ENCODE data around the gene SLC1A3. TPM values are rescaled to one million over a fixed set of nuclear protein-coding genes. Genes with fewer than 3 reads are reported as not detected.
A peak's percentile ranks its signal among the peaks of the same experiment; 100 is the strongest.

The SLC1A3 gene
- total RNA-seq, 2 experiments from 2014 or later: 0.42 to 0.85 TPM

DNA sequence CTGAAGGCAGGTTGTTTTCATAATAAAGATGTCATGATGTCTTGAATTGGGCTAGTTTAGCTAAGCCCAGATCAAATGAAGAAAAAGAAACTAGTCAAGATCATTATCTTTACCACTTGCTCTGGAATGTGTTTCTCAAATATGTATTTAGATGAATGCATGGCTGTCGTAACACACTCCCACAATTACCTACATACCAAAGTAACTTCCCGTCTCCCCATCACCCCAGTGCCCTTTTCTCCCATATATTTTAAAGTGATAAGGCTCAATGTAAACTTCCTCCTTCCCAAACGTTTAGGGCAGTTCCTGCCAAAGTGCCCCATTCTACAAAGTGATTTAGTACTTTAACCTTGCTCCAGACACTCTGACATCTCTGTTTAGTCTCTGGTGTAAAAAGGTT is 61.4 kb downstream of the SLC1A3 start:
- Mint-ChIP-seq H3K4me3 (no peak overlapping the region), H3K27me3 (peaks cover 5% of the 10 kb centered on the region), H3K36me3 (no peaks in the 10 kb centered on the region), H3K4me1 (no peaks in the 10 kb centered on the region), H3K9me3 (no peaks in the 10 kb centered on the region), H3K27ac (no peak overlapping the region)
- no peak for DNase-seq

DNA sequence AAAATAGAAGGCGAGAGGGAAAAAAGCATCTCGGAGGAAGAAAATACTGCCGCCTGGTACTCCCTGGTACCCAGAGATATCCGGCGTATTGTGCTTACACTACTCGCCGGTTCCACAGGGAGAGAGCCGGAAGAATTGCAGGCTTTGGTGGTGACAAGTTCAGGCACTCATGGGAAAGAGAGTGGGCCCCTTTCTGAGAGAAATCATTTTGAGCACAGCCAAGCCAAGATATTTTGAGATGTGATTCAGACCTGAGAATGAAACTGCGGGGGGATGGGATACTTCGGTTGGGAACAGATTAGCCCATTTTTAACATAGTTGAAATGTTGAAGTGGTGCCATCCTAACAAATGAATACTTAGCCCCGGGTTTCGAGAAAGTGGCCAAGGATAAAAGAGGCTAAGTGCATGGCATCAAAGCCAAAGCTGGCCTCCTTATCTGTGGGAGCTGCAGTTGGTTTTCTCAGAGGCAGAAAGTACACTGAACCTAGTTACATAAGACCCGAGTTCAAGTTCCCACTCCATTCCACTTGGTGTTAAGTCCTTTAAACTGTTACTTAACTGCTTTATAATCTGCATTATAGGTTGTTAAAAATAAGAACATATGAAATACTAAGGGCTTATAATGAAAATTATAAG is 62.7 kb downstream of the SLC1A3 start:
- Mint-ChIP-seq H3K27me3 (peaks cover 5% of the 10 kb centered on the region), H3K4me1 (no peaks in the 10 kb centered on the region), H3K27ac (no peak overlapping the region), H3K36me3 (no peaks in the 10 kb centered on the region), H3K9me3 (no peaks in the 10 kb centered on the region), H3K4me3 (no peak overlapping the region)
- no peak for DNase-seq

DNA sequence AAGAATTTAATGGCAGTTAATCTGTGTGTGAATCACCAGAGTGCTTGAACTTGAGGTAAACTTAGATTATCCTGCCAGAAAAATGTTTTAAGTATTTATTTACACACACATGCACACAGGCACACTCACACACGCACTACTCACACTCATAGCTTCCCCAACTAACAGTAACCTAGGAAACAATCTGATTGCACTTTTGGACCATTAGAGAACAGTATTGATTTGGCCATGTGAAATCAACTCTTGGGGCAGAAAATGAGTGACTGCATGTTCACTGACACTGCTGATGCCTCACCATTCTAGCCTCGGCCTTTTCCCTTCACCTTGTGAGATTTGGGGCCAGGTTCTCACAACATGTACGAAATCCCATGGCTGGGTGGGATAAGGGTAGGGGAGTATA is 64.1 kb downstream of the SLC1A3 start:
- Mint-ChIP-seq H3K4me1 (no peaks in the 10 kb centered on the region), H3K27me3 (no peaks in the 10 kb centered on the region), H3K36me3 (no peaks in the 10 kb centered on the region), H3K27ac (no peak overlapping the region), H3K9me3 (no peaks in the 10 kb centered on the region), H3K4me3 (no peak overlapping the region)
- DNase-seq: no peak

DNA sequence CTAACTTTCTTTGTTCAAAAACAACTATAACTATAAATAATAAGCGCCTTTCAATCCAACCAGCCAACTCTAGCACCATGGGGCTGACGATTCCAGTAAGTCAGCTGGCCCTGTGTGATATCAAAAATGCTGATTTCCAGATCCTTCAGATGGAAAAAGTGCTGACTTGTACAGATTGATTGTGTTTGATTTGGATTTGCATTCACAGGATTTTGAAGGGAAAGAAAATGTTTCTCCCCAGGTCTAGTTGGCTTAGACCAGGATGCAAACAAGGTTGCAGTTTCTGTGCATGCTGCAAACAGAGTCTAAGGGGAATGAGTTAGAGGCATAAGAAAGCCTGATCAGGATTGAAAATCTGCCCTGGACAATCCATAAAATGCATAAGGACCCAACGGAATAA is 68.9 kb downstream of the SLC1A3 start:
- Mint-ChIP-seq H3K27me3 (no peaks in the 10 kb centered on the region), H3K27ac (no peak overlapping the region)

DNA sequence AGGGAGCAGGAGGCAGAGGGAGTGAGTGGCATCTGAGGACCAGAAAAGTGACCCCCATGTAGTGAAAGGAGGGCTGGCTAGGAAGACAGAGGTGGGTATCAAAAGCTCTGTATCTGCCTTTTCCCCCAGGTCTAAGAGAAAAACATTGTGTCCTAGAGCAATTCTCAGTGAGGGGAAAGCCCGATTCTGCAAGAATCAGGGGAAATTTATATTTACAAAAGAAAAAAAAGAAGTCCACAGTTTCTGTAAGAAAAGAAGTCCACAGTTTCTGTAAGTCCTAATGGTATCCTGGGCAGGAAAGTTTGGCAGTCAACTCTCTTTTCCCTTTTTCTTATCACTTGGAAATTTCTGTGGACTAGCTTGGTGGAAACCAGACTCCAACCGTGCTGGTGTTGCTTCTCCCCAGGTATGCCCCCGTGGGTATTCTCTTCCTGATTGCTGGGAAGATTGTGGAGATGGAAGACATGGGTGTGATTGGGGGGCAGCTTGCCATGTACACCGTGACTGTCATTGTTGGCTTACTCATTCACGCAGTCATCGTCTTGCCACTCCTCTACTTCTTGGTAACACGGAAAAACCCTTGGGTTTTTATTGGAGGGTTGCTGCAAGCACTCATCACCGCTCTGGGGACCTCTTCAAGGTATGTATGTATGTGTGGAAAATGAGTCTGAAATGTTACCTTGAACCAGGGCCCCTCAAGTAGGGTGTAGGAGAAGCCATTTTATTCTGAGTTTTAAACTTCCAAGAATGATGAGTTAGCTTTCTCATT is 73.0 kb downstream of the SLC1A3 start:
- H3K36me3 Mint-ChIP-seq: no peaks in the 10 kb centered on the region
- no peaks in the 10 kb centered on the region for H3K9me3 Mint-ChIP-seq
- DNase-seq: no peak
- H3K4me1 Mint-ChIP-seq: no peaks in the 10 kb centered on the region
- no peak overlapping the region for H3K4me3 Mint-ChIP-seq
- no peak overlapping the region for H3K27ac Mint-ChIP-seq
- H3K27me3 Mint-ChIP-seq: no peaks in the 10 kb centered on the region

More for the DNA sequence above, 68.9 kb downstream of the SLC1A3 start:
- no peak for DNase-seq
- no peaks in the 10 kb centered on the region for H3K36me3 Mint-ChIP-seq
- no peak overlapping the region for H3K4me3 Mint-ChIP-seq
- H3K9me3 Mint-ChIP-seq: no peaks in the 10 kb centered on the region
- H3K4me1 Mint-ChIP-seq: no peaks in the 10 kb centered on the region

DNA sequence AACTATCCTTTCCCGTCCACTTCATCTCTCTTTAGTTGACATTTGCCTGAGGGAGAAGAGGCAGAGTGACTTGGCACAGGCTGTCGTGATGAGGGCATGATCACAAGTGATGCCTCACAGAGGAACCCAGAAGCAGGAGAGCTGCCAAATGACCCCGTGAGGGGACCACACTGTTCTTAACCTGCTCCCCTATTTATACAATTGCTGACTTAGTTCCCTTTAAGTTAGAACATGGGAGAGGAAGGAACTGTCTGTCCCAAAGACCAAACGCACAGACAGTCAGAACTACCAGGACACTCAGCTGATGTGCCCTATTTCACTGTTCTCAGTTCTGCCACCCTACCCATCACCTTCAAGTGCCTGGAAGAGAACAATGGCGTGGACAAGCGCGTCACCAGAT is 73.7 kb downstream of the SLC1A3 start:
- Mint-ChIP-seq H3K27me3 (no peaks in the 10 kb centered on the region), H3K36me3 (no peaks in the 10 kb centered on the region), H3K27ac (no peak overlapping the region), H3K9me3 (no peaks in the 10 kb centered on the region), H3K4me1 (no peaks in the 10 kb centered on the region), H3K4me3 (no peak overlapping the region)
- no peak for DNase-seq

DNA sequence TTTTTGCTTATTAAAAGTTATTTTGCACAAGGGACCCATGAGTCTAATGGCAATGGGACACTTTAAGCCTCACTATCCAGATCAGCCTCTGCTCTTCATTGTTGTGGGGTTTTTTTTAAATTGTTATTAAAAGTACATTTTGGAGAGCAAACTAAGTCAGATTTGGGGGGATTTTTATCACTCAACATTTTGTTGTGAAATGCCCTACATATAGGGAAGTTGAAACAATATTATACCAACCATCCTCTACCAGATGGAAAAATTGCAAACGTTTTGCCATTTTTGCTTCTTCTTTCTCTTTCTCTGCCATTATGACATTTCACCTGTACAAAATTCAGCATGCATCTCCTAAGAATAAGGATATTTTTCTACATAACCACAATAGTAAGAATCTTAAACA is 75.3 kb downstream of the SLC1A3 start:
- Mint-ChIP-seq H3K9me3 (no peaks in the 10 kb centered on the region), H3K27ac (no peak overlapping the region)

DNA sequence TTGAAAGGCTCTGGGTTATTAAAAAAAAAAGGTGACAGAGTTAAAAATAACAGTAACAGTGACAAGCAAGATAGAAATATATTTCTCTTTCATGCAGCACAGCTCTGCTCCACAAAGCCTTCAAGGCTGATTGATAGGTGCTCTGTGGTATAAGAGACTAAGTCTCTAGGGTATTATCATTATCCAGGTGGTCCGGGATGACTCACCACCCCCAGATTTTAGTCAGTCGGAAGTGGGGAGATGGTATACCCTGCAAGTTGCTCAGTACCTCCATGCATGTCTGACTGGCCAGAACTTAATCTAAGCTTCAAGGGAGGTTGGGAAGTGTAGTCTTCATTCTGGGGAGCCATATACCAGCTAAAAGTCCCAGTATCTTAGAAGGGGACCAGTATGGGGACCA is 76.1 kb downstream of the SLC1A3 start:
- Mint-ChIP-seq H3K36me3 (no peaks in the 10 kb centered on the region), H3K27me3 (peaks cover 3% of the 10 kb centered on the region), H3K27ac (no peak overlapping the region), H3K4me3 (no peak overlapping the region), H3K4me1 (peaks cover 9% of the 10 kb centered on the region), H3K9me3 (no peaks in the 10 kb centered on the region)
- no peak for DNase-seq

More for the DNA sequence above, 75.3 kb downstream of the SLC1A3 start:
- Mint-ChIP-seq H3K27me3 (peaks cover 3% of the 10 kb centered on the region), H3K4me3 (no peak overlapping the region), H3K36me3 (no peaks in the 10 kb centered on the region), H3K4me1 (peaks cover 8% of the 10 kb centered on the region)
- no peak for DNase-seq

DNA sequence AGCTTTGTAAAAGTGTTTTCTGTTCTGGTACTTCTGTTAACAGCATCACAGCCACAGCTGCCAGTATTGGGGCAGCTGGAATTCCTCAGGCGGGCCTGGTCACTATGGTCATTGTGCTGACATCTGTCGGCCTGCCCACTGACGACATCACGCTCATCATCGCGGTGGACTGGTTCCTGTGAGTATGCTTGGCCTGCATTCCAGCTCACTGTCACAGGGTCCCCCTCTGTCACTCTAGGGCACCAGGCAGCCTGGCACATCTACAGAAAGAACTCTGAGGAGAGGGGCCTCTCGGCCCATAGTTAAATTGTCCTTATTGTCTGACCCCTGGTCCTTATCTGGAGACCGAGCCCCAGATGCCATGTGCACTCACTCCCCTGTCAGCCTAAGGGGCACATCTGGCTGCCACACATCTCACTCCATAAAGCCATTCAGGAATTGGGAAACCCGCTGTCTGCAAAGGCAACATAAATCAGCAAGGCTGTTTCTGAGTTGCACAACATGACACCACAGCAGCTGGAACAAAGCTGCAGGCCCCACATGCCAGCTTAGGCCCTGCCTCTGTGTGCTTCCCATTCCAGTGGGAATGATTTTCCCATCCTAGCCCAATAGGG is 77.5 kb downstream of the SLC1A3 start:
- Mint-ChIP-seq H3K27ac (no peak overlapping the region), H3K4me1 (peaks cover 11% of the 10 kb centered on the region), H3K27me3 (peaks cover 3% of the 10 kb centered on the region), H3K9me3 (no peaks in the 10 kb centered on the region), H3K36me3 (no peaks in the 10 kb centered on the region), H3K4me3 (no peak overlapping the region)
- no peak for DNase-seq

DNA sequence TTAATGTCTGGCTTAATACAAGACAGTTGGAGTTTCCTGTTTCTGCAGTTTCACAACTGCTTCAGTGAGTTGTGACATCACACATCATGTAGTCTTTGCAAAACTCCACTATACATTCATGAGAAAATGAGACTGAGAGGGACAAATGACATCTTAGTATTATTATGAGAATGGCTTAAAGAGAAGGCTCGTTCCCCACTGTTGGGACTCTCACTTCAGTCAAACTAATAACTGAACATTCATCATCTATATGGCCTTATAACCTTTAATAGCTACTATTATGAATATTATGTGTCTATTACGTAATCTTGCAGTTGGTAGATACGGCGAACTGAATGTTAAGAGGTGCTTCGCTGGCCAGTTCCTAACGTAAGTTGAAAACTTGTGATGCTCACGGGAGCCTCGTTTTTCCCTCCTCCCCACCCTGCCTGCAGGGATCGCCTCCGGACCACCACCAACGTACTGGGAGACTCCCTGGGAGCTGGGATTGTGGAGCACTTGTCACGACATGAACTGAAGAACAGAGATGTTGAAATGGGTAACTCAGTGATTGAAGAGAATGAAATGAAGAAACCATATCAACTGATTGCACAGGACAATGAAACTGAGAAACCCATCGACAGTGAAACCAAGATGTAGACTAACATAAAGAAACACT is 79.4 kb downstream of the SLC1A3 start:
- Mint-ChIP-seq H3K4me1 (peaks cover 24% of the 10 kb centered on the region), H3K4me3 (no peak overlapping the region), H3K9me3 (no peaks in the 10 kb centered on the region), H3K36me3 (no peaks in the 10 kb centered on the region), H3K27ac (no peak overlapping the region), H3K27me3 (peaks cover 14% of the 10 kb centered on the region)
- no peak for DNase-seq

DNA sequence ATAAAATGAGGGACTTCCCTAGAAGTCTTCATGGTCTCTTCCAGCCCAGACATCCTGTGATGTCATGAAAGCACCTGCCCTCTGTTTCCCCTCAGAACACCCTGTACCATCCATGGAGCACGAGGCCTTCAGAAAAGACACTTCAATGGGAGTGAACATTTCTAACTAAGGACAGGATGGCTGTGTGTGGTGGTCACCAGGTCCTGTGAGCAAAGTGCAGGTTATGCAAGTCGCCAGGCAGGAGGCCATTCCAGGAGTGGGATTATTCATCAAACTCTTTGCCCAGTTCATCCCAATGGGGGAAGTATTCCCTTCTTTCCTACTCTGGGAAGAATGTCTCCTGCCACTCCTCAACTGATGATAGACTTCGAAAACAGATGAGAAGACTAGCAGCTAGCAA is 80.5 kb downstream of the SLC1A3 start:
- Mint-ChIP-seq H3K36me3 (no peaks in the 10 kb centered on the region), H3K27me3 (peaks cover 23% of the 10 kb centered on the region), H3K4me1 (peaks cover 26% of the 10 kb centered on the region), H3K9me3 (no peaks in the 10 kb centered on the region), H3K27ac (no peak overlapping the region), H3K4me3 (no peak overlapping the region)
- DNase-seq: no peak

DNA sequence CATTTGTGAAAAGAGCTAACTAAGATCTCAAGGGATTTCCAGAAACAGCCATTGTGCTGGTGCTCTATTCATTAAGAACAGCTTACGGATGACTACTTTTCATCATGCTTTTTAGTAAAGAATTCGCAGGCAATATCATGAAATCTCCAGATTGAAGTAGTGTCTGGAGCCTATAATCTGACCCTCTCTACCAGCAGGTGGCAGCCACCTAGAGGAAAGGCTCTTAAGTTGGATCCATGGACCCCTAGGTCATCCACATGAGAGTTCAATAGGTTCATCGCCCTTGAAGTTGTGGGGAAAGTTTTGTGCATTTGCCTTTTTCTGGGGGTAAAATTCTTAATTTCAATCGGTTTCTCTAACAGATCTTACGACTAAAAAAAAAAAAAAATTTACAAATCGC is 82.3 kb downstream of the SLC1A3 start:
- Mint-ChIP-seq H3K4me3 (no peak overlapping the region), H3K27ac (no peak overlapping the region), H3K36me3 (no peaks in the 10 kb centered on the region), H3K9me3 (no peaks in the 10 kb centered on the region), H3K27me3 (peaks cover 40% of the 10 kb centered on the region), H3K4me1 (peaks cover 28% of the 10 kb centered on the region)
- no peak for DNase-seq

DNA sequence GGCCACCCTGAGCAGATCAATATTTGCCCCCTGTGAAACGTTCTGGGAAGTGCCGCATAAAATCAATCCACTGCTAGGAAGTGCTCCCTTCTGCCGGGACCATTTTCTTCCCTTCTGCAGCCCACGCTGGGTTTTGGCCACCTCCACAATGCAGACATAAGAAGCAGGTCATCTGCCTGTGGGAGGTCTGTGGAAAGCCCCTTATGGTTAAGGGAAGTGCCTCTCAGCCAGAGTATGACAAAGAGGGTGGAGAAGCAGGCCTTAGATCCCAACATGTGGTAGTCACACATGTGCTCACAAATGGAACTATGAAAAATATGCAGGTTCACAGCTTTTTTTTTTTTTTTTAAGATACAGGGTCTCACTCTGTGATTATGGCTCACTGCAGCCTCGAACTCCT is 82.8 kb downstream of the SLC1A3 start:
- DNase-seq: peak; percentile 7
- Mint-ChIP-seq H3K36me3 (no peaks in the 10 kb centered on the region), H3K4me3 (no peak overlapping the region)

DNA sequence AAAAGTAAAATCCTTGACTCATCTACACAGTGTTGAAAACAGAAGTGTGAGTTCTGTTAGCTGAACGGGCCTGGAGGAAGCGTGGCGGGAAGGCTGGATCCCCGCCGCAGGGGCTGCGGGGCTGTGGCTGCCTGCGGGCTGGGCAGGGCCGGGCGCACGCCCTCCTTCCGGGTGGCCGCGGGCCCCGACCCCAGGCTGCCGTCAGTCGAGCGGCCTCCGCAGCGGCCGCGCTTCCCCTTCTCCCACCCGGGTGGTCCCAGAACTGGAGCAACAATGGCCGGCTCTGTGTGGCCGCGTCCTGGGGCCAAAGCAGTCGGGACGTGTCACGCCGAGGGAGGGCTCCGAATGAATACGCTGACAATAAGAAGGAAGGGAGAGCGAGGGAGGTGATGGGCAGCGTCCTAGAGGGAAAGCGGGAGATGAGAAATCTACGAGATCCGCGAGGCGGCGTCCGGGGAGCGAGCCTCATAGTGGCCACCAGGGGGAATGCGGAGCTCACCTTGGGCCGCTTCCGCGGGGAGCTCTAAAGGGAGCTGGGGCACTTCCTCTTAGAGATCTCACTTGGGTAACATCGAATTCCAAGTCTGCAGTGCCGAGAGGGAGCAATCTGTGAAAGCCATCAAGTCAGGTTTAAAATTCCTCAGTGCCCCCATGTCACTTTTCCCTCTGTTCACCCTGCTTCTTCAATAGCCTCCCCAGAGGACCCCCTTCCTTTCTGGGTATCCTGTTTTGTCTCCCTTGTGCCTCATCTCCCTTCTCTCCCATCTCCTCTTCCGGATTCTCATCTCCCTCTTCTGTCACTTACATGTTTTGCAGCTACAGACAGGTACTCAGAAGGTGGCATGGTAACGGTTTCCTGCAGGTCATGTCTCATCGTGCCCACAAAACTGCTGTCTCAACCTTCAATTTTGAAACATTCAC is 83.9 kb downstream of the SLC1A3 start:
- peaks cover 28% of the 10 kb centered on the region for H3K4me1 Mint-ChIP-seq
- peak overlapping the region; percentile 83 for H3K4me3 Mint-ChIP-seq
- H3K27ac Mint-ChIP-seq: peak overlapping the region; percentile 74
- no peaks in the 10 kb centered on the region for H3K36me3 Mint-ChIP-seq
- H3K9me3 Mint-ChIP-seq: no peaks in the 10 kb centered on the region
- DNase-seq: peak; percentile 74
- H3K27me3 Mint-ChIP-seq: peaks cover 43% of the 10 kb centered on the region

More for the DNA sequence above, 82.8 kb downstream of the SLC1A3 start:
- H3K27ac Mint-ChIP-seq: no peak overlapping the region
- H3K9me3 Mint-ChIP-seq: no peaks in the 10 kb centered on the region
- H3K27me3 Mint-ChIP-seq: peaks cover 43% of the 10 kb centered on the region
- H3K4me1 Mint-ChIP-seq: peaks cover 28% of the 10 kb centered on the region

All from activated naive CD8-positive, alpha-beta T cell treated with anti-CD3 and anti-CD28 coated beads for 36 hours (primary cell).